GM23248 (cell line): Measurements from ENCODE around the gene VCL.

Source experiments
- EZH2 ChIP-seq: fragments of 200-600 bp; sonication (generic); IDR thresholded peaks from 2 replicates; pipeline ENCODE4 v1.6.1; 2018; ENCODE audit warnings: antibody characterized with exemption, mild to moderate bottlenecking; ENCODE audit not compliant: insufficient read depth, poor library complexity, severe bottlenecking
- EZH2phosphoT487 ChIP-seq: fragments of 200-600 bp; sonication (generic); IDR thresholded peaks from 2 replicates; pipeline ENCODE4 v1.6.1; 2018; ENCODE audit warnings: antibody characterized with exemption, moderate library complexity, mild to moderate bottlenecking, low read depth; ENCODE audit not compliant: insufficient read depth

DNA sequence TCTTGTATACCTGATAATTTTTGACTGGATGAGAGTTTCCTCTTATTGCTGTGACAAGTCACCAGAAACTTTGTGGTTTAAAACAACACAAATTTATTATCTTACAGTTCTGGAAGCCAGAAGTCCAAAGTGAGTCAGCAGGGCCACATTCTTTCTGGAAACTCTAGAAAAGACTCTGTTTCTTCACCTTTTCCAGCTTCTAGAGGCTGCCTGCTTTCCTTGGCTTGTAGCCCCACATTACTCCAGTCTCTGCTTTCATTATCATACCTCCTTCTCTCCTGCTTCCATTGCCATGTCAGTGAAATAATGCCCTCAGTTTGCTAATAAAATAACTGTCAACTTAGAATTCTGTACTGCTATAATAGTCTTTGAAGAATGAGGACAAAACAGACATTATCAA is 65.3 kb downstream of the VCL start:
- TF ChIP-seq EZH2 (no peak), EZH2phosphoT487 (no peak)
